NCI-H524 (cell line): ENCODE measurements around the gene NUDT13.

Source experiments
- DNase-seq, 2 experiments: peaks; one replicate each; lab custom pipeline; 2025; lab: John Stamatoyannopoulos, UW

NUDT13 gene

GRCh38 chr10:73110345-73110849, at the start of gene NUDT13:
Gene NUDT13, plus strand, starts transcription at chr10:73110455. Its CDS starts 3,911 bp downstream, at chr10:73114366.
- peak in 1 of 2 experiments; percentile 39 for DNase-seq

DNA sequence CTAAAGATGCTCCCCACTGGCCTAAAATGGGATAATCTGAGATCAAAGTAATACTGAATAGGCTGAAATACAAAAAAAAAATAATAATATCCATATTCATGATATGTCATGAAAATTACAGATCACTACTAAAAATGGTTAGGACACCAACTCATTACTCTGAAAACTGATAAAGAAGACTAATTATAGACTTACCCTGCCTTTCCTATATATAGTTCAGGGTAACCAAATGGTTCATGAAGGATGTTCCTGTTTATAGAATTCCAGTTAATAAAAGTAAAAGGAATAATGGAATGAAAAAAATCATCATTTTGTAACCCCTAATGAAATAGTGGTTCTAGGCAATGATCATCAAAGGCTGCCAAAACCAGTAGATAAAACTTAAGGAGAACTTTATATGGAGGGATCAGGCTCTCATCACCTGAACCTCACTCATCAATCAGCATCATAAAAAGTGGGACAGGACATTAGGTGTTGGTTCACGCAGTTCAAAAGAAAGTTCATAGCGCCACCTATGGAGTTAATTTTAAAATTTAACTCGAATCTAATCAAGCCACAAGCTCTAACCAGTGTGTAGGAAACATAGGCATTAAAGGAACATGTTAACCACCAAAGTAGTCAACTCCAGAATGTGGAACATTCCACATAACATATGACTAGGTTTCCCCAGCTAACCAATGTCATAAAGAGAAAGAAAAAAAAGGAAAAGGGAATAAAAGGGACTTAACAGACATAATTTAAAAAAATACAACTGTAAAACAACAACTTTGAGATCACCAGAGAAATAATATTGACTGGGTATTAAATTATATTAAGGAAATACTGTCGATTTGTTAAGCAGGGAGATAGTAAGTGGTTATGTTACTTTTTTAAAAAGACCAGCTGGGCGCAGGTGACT, 49.3 kb upstream of the NUDT13 start:
- DNase-seq, result peak in 1 of 2 experiments; percentile 24

- no peak for DNase-seq
Observed at GRCh38 chr10:73061743-73062142, 48.5 kb upstream of the NUDT13 start.

DNA sequence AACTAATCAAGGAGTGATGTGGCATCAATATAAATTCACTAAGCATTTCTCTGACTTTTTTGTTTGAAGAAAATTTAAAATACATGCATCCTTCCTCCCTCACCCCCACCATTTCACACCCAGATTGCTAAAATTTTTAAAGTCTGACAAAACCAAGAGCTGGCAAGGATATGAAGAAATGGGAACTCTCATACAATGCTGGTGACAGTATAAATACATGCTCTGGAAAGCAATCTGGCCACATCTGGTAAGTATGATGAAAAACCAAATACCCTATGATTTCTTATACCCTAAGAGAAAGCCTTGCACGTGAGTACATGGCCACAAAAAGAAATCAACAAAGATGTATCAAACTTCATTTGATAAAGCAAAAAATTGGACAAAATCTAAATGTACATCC, 44.8 kb upstream of the NUDT13 start:
- no peak for DNase-seq

DNA sequence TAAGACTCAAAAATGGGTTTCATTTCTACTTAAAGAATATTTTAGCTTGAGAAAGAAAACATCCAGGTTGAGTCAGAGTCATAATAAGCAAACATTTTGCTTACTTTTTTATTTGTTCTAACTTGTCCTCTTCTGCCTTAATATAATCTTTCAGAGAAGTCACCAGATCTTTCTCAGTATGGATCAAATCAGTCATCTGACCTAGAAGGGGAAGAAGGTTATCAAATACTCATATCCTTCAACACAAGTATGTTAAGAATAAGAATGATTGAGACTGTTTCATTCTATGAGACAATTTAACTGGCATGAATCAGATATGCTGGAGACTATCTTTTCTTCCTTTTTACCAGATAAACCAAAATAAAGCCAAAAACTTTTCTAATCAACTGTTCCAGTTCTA, 36.6 kb upstream of the NUDT13 start:
- no peak for DNase-seq

GRCh38 chr10:73075829-73076228, 34.4 kb upstream of the NUDT13 start:
- no peak for DNase-seq

DNA sequence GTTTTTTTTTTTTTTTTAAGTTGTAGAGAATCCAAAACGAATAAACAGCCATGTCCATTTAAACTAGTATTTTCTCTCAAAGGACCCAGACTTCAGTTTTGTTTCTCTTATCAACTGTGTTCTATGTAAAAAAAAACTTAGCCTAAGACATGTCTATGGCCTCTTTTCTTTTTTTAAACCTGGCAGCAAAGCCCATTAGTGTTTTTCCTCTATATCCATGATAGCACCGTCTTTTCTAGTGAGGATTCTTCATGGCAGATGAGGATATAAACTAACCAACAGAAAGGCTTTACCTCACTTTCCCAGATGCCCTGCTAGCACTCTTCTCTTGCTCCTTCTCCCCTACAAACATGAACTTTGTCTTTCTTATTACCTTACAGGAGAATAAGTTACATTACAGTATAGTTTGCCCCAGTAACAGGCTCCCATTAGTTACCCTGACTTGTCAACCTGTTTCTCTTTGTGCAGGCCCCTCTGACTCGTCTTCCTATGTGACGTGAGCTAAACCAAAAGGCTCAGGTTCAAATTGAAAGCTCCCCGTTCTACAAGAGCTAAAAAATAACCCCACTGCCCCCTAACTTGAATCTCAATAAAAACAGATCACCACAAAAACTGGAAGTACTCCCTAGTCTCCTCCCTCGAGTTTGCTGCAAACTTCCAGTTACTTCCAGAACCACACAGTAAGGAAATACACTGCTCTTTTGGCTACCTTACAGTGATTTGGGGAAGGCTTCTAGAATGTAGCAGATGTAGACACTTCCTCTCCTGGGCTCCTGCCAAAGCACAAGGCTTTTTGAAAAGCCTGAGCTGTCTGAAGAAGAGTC, 33.7 kb upstream of the NUDT13 start:
- DNase-seq, result no peak

- no peak for DNase-seq
Observed at GRCh38 chr10:73079779-73080541, 30.3 kb upstream of the NUDT13 start.

GRCh38 chr10:73083221-73083620, 27.0 kb upstream of the NUDT13 start:
- no peak for DNase-seq

- no peak for DNase-seq
Observed at GRCh38 chr10:73084209-73084608, 26.0 kb upstream of the NUDT13 start.

- DNase-seq, result no peak
Observed at GRCh38 chr10:73086816-73087215, 23.4 kb upstream of the NUDT13 start.

DNA sequence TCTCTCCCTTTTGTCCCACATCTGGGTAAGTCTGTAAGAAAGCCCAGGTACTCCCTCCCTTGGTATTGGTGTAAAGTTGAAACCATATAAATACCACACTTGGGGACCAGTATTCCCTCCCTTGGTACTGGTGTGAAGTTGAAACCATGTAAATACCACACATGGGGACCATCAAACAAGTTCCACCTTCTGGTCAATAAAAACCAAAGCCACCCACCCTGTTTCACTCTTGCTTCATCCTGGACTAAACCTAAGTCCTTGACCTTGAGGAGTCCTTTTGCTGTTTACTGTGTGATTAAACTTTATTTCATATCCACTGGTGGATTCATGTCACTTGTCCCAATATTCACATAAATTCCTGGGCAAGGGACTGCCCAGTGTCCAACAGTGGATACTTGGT, 22.0 kb upstream of the NUDT13 start:
- DNase-seq, result no peak

DNA sequence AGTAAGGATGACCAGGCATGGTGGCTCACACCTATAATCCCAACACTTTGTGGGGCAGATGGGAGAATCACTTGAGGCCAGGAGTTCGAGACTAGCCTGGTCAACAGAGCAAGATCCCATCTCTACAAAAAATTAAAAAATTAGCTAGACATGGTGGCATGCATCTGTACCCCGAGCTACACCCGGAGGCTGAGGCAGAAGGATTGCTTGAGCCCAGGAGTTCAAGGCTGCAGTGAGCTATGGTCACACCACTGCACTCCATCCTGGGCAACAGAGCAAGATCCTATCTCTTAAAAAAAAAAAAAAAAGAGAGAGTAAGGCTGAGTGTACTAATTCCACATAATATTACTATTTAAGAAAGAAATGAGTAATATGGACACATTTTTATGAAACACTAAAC, 17.4 kb upstream of the NUDT13 start:
- DNase-seq, result no peak

DNA sequence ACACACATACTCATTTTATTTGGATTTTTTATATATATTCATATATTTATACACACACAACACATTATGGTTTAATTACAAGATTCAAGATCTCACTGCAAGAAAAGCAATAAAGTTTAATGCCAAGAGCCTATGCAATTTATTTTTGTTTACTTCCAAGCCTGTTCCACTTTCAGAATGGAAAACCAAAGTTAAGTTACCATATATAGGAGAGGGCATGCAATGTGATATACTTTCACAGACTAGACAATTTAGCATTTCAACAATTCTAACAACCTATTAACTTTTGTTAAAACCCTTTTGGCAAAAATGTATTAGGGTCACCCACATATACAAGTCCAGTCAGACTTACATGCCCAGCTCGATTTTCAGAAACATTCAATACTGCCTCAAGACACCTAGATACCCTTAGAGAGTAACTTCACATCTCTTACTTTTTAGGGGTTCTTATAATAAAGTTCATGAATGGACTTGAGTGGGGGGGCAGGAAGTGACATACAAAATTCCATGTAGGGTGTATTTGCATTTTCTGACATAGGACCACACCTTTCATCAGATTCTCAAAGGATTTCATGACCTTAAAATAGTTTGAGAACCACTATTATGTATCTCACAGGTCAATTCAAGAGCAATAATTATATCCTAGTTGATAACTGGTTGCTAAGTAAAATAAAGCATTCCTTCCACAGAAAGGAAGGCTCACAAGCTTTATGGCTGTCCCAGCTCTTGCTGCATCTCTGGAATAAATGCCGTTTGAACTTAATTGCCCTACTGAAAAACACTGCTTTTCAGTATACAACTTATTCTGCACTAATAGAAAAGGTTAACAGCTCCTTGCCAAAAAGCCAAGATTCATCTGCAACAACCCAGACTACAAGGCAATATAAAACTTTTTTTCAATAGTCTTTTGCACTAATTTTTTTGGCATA, 16.1 kb upstream of the NUDT13 start:
- no peak for DNase-seq

DNA sequence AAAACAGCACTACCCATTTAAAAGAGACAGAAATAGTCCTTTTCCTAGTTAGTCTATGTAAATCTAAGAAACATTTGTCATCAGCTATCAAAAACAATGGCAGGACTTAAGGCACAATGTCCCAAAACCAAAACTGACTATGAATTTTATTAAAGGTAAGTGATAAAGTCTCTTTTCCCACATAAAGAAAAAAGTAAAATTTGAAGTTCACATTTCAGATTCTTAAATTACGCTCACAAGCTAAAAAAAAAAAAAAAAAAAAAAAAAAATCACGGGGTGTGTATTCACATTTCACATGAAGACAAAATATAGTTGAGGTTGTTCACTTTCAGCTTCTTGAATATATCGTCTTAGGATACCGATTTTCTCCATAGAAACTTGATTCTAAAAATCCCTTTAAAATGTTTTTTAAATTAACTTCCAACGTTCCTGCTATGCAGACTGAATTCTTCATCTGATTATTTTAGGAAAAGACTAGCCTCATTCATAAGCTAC, 15.2 kb upstream of the NUDT13 start:
- DNase-seq, result no peak

DNA sequence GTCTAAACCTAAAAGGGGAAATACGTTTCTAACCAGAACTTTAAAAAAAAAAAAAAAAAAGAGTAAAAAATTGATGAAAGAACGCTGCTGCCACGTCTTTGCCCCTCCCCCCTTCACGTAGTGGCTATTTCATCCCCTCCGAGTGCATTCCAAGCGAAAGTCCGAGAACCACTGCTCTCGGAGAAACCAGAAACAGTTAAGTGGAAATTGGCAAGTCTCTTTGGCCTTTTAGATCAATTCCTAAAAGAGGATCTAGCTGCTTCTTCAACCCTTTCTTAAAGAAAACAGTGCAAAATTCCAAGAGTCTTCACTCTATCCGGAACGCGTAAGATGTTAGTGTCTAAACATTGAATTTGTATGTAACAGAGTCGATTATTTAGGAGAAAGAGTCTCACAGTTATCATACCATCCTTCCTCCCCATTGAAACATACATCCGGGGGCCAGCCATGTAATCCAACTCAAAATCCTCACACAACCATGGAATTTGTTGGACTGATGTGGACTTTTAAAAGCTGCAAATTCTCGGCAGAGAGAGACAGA, 14.7 kb upstream of the NUDT13 start:
- peak in 1 of 2 experiments; percentile 14 for DNase-seq

DNA sequence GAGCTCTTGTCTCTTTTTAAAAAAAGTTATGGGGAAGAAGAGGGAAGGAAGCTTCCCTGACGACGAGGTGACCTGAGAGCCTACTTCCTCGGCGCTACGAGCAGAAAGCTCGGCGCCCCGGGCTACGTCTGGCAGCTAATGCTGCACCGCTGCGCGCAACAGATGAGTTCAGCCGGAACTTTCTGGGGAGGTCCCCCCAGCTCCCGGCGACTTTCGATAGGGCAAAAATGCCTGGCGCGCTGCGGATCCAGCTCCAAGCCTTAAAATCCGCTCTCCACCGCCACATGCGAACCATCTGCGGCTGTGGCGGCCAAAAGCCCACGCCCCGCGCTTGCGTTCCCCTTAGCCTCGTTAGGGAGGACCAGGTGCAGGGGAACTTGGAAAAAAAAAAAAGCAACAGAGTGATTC, 14.2 kb upstream of the NUDT13 start:
- peak; percentile 4 to 16 for DNase-seq

GRCh38 chr10:73096449-73097304, 13.6 kb upstream of the NUDT13 start, which contains the start of gene P4HA1:
Gene P4HA1, minus strand, starts transcription at chr10:73096866. Its CDS starts 21,983 bp downstream, at chr10:73074883.
- peak; percentile 82 to 89 for DNase-seq

- no peak for DNase-seq
Observed at GRCh38 chr10:73097305-73097670, 13.0 kb upstream of the NUDT13 start.
